Epithelial cell of esophagus (primary cell): ENCODE measurements around the gene MSMO1.

Experiments used
- DNase-seq: peaks from one replicate; pipeline ENCODE4 v3.0.0; 2010; ENCODE audit warnings: low read depth
- H3K4me3 ChIP-seq: 2 replicates; pipeline ENCODE4 v1.5.1; 2011; ENCODE audit warnings: mild to moderate bottlenecking, low read length, control low read depth
- TF ChIP-seq, protein P1 (sequence below): IDR thresholded peaks from 2 replicates; pipeline ENCODE4 v1.5.1; 2011; ENCODE audit warnings: low read depth, mild to moderate bottlenecking, low read length, control low read depth, inconsistent platforms; ENCODE audit not compliant: insufficient read depth; ENCODE audit errors: missing control alignments

MSMO1 gene

DNA sequence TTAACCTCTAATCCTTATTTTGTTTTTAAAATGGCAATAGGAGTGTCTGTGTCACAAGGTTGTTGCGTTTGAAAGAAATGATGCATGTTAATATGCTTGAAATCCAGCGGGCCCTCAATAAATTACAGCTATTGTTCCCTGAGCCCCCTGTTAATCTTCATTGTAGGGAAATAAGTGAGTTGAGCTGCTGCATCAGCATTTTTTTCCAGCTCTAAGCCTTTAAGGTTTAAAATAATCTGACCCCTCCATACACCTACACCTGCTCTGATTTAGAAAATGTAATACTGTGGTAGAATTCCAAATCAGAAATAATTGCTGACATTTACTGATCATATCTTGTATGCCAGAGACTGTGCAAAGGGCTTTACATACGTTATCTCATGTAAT, 2.6 kb upstream of the MSMO1 start:
- TF ChIP-seq, protein P1, sequence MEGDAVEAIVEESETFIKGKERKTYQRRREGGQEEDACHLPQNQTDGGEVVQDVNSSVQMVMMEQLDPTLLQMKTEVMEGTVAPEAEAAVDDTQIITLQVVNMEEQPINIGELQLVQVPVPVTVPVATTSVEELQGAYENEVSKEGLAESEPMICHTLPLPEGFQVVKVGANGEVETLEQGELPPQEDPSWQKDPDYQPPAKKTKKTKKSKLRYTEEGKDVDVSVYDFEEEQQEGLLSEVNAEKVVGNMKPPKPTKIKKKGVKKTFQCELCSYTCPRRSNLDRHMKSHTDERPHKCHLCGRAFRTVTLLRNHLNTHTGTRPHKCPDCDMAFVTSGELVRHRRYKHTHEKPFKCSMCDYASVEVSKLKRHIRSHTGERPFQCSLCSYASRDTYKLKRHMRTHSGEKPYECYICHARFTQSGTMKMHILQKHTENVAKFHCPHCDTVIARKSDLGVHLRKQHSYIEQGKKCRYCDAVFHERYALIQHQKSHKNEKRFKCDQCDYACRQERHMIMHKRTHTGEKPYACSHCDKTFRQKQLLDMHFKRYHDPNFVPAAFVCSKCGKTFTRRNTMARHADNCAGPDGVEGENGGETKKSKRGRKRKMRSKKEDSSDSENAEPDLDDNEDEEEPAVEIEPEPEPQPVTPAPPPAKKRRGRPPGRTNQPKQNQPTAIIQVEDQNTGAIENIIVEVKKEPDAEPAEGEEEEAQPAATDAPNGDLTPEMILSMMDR: no peak
- no peak for DNase-seq
- no peak overlapping the region for H3K4me3 ChIP-seq

GRCh38 chr4:165325732-165326512, 1.5 kb upstream of the MSMO1 start:
- DNase-seq: peak; percentile 90
- H3K4me3 ChIP-seq: no peak overlapping the region
- TF ChIP-seq, protein P1: no peak

DNA sequence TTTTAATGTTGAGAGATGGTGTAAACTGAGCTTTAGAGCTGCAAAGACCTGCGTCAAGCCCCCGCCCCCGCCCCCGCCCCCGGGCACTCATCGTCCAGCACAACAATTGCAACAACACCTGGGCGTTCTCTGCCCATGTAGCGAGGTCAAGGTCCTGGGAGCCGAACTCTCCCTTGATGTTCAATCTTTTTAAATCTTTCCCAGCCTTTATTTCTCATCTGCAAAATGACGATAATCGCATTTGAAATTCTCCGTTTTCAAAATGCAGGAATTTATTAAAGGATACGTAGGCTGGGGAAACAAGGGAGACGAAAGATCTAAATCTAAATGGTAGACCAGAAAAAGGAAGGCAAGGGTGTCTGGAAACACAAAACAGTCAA, 648 bp upstream of the MSMO1 start:
- peak; percentile 50 for DNase-seq
- TF ChIP-seq, protein P1: no peak
- H3K4me3 ChIP-seq: peak overlapping the region; percentile 70

- peak overlapping the region; percentile 95 for H3K4me3 ChIP-seq
- DNase-seq: no peak
- TF ChIP-seq, protein P1: no peak
Measured at GRCh38 chr4:165328101-165328425, 594 bp downstream of the MSMO1 start.

GRCh38 chr4:165328708-165329107, 1.2 kb downstream of the MSMO1 start:
- no peak for DNase-seq
- peak overlapping the region; percentile 95 for H3K4me3 ChIP-seq

DNA sequence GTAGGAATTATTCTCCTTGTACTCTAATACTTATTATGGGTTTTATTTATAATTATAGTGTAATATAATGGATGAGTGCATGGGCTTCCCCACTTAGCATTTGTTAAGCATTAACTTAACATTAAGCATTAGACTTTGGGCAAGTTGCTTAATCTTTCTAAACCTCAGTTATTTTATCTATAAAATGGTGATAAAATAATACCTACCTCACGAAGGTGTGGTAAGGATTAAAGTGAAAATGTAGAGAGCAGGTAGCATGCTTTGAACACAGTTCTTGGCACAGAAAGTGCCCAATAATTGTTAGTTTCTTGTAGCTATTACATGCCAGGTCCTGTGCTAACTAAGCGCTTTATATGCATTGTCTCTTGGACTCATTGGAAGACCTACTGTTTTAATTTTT, 2.6 kb downstream of the MSMO1 start:
- TF ChIP-seq, protein P1: no peak
- H3K4me3 ChIP-seq: peak overlapping the region; percentile 95
- DNase-seq: no peak

More at GRCh38 chr4:165328708-165329107, 1.2 kb downstream of the MSMO1 start:
- TF ChIP-seq, protein P1: no peak

- DNase-seq: no peak
- TF ChIP-seq, protein P1: no peak
- H3K4me3 ChIP-seq: peak overlapping the region; percentile 95
Measured at GRCh38 chr4:165330666-165331065, 3.2 kb downstream of the MSMO1 start.
